Effector CD8-positive, alpha-beta T cell (primary cell): Measurements from ENCODE around the gene GADD45A.
"Not testable (repeated sequence)": the region's sequence is repeated elsewhere in the genome, so short reads cannot be mapped to it uniquely, and the experiment has no call there.

Experiments
- DNase-seq: peaks from one replicate; lab custom pipeline; 2025; lab: John Stamatoyannopoulos, UW

The GADD45A gene

GRCh38 chr1:67721650-67722291 lies 36.8 kb downstream of the GADD45A start:
- no peak for DNase-seq

DNA sequence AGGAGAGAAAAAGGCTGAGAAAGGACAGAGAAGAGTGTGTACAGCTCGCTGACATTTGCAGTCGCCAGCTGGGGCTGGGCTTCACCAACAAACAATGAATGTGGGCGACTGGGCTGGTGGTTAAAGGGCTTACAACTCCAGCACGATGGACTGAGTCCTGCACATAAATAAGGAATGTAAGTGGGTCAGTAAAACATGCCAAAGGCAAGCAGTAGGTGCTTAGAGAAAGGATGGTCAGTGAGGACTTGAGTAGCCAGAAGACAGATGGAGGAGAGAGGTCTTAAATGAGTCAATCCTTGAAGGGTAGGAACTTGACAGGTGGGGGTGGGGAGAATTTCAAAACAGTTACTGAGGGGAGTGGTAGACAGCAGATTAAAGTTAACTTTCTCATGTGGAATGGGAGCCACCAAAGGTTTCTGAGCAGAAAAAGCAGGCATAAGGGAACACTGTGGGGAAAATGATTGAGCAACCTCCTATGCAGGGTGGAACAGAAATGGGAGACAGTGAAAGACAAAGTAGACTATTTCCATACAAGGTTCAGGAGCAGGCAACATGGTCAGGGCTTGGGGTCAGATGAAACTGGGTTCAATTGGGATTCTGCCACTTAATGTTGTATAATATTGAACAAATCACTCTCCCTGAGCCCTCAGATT lies 37.4 kb downstream of the GADD45A start:
- no peak for DNase-seq

DNA sequence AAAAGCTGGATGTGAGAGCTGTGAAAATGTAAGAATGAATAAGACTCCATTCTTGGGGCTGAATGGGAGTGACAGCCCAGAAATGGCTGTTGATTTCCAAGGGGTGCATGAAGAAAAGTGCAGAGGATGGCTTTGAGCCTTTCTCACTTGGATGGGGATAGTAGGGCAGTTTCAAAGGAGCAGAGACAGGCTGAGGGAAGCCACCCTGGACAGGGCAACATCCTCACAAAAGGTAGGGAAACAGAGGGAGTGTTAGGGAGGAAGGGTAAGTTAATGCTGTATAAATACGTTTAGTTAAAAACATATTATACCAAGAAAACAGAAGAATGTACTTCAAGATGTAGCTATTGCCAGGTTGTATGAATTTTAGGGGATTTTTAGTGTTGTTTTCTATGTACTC lies 38.1 kb downstream of the GADD45A start:
- DNase-seq = no peak

- DNase-seq = no peak
These were observed 38.6 kb downstream of the GADD45A start for GRCh38 chr1:67723620-67724019.

- DNase-seq = no peak
These were observed 40.0 kb downstream of the GADD45A start for GRCh38 chr1:67724928-67725560.

DNA sequence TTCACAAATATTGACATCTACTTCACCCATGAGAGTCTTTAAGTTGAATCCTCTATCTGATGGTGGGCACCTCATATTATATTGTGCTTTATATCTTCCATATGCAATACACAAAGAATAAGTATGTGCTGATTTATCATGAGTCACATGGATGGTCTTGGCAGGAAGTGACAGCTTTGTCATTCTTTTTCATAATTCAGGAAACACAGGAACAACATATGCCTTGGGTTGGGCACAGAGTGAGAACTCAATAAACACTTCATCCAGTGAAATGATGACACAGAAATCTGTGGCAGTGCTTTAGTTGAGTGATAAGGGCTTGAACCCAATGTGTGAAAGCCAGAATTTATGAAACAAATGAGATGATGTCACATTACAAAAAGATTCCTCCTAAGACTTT lies 41.2 kb downstream of the GADD45A start:
- DNase-seq = no peak

GRCh38 chr1:67729872-67730271 lies 44.9 kb downstream of the GADD45A start:
- no peak for DNase-seq

GRCh38 chr1:67730312-67730711 lies 45.3 kb downstream of the GADD45A start:
- not testable (repeated sequence) for DNase-seq

DNA sequence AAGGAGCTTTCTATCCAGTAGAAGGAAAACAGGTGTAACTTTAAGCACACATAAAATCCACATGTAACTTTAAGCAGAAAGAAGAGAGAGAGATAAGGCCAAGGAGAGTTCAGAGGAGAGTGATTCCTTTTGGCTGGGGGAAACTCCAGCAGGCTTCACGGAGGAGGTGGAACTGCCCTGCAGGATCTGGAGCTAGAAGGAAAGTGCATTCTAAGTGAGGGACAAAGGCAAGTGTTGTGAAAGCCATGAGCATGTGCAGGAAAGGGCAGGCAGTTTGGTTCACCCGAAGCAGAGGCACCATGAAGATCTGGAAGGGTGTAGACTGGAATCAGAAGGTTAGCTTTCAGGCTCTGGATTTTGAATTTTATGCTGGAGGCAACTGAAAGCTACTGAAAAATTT lies 46.3 kb downstream of the GADD45A start:
- no peak for DNase-seq

GRCh38 chr1:67732750-67733151 lies 47.8 kb downstream of the GADD45A start:
- no peak for DNase-seq

DNA sequence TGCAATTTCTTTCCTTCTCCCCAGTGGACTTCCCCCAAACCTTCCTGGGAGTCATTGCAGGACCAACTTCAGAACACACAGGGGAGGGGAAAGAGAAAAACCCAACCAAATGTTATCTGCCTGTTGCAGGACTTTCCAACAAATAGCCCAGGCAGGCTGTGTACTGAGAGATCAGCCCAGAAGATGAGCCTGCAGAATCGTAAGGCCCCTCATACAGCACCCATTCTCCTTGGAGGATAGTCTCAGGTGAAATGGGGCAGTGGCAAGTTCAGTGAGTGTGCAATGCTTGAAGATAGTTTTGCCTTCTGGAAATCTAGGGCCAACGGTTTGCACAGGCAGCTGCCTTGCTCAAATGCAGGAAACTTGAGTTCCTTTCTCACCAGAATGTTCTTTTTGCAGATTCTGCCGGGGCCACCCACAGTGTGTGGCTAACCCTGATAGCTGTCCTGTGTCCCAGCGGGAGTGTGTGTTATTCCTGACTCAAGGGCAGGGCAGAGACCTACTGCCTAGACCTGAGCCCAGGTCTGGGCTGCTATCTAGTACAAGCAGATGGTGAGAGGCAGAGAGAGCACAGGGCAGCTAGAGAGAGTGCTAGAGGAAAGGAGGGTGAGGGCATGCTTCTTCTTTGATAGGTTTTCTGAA lies 48.8 kb downstream of the GADD45A start:
- no peak for DNase-seq

DNA sequence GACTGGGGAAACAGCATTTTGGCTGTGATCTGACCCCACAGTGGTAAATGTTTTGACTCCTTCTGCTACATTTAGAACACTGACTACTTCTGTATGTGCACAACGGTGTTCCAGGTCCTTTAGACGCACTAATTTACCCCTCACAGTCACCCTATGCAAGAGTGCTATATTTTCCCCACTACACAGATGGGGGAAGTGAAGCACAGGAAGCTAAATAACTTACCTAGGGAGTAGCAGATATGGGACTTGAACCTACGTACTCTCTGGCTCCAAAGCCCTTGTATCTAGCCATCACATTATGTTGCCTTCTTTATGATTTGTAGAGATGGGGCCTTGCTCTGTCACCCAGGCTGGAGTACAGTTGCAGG lies 49.3 kb downstream of the GADD45A start:
- no peak for DNase-seq

GRCh38 chr1:67735206-67735605 lies 50.2 kb downstream of the GADD45A start:
- DNase-seq = no peak

GRCh38 chr1:67735806-67736627 lies 51.0 kb downstream of the GADD45A start:
- DNase-seq = no peak

GRCh38 chr1:67736750-67737149 lies 51.7 kb downstream of the GADD45A start:
- no peak for DNase-seq

- DNase-seq = no peak
These were observed 52.9 kb downstream of the GADD45A start for GRCh38 chr1:67737875-67738274.
